GM23248 (cell line): Measurements from ENCODE around the gene PDLIM5.

Experiments used
- EZH2 ChIP-seq: fragments of 200-600 bp; sonication (generic); IDR thresholded peaks from 2 replicates; pipeline ENCODE4 v1.6.1; 2018; ENCODE audit warnings: antibody characterized with exemption, mild to moderate bottlenecking; ENCODE audit not compliant: insufficient read depth, poor library complexity, severe bottlenecking
- EZH2phosphoT487 ChIP-seq: fragments of 200-600 bp; sonication (generic); IDR thresholded peaks from 2 replicates; pipeline ENCODE4 v1.6.1; 2018; ENCODE audit warnings: antibody characterized with exemption, moderate library complexity, mild to moderate bottlenecking, low read depth; ENCODE audit not compliant: insufficient read depth

DNA sequence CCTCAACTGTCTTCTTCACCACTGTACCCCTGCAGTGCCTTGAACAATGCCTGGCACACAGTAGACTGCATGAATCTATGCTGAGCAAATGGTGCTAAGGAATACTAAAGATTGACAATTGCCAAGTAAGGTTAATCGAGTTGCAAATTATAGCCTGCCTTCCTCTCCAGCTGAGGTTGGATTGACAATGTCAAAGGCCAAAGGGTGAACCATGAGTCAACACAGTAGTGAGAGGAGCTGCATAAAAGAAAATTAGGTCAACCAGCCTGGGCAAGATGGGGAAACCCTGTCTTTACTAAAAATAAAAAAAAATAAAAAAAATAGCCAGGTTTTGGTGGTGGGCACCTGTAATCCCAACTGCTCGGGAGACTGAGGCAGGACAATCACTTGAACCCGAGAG lies 208.9 kb downstream of the PDLIM5 start:
- no peak for TF ChIP-seq EZH2
- no peak for TF ChIP-seq EZH2phosphoT487
